ENCODE results near the gene STT3B.

DNA sequence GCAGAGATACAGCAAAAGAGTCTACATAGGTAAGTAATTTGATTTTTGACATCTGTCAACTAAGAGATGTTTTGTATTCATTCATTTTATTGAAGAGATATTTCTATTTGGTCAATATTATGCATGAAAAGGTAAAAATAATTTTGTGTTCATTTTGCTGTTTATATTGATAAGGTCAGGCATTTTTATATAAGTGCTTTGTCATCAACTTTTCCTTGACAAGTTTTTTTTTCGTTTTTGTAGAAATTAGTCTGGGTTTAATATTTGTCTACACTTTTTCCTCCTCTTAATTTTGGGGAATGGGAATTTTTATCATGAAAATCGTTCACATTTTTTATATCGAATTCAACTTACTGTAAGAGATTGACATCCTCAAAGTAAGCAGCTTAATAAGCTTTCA, 67.7 kb downstream of the STT3B start:
- TF ChIP-seq ZBTB17 (tag by site-specific recombination; IDR thresholded peaks at IDR 0.05) (no peak), SP3 (tag by site-specific recombination; IDR thresholded peaks at IDR 0.05) (no peak)
- TF ChIP-seq, protein P1, sequence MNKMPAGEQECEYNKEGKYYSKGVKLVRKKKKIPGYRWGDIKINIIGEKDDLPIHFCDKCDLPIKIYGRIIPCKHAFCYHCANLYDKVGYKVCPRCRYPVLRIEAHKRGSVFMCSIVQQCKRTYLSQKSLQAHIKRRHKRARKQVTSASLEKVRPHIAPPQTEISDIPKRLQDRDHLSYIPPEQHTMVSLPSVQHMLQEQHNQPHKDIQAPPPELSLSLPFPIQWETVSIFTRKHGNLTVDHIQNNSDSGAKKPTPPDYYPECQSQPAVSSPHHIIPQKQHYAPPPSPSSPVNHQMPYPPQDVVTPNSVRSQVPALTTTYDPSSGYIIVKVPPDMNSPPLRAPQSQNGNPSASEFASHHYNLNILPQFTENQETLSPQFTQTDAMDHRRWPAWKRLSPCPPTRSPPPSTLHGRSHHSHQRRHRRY (tag by site-specific recombination; IDR thresholded peaks at IDR 0.05), result no peak

Data from HEK293 (cell line).